Stimulated activated naive B cell treated with anti-CD40 and anti-IgM and Interleukin-4, amounts not matched to agents 10 μg/mL and 1 μg/mL and 100 μg/mL, for 72 hours (primary cell): ENCODE measurements around the gene NAV2.
A peak's percentile ranks its signal among the peaks of the same experiment; 100 is the strongest.

Experiments used
- ATAC-seq, 2 donors: fragments of 150-1000 bp; cut with Tn5 transposase; replicated peaks; 2 replicates each; pipeline ENCODE4 v1.10.0; 2021; ENCODE audit warnings: moderate library complexity in 1 of 2
- DNase-seq: peaks from one replicate; pipeline ENCODE4 v3.0.0; 2021
- H3K27ac Mint-ChIP-seq: one replicate; pipeline ENCODE4 v1.8.0; 2022; ENCODE audit warnings: mild to moderate bottlenecking, mixed read lengths
- H3K27me3 Mint-ChIP-seq, 2 donors: one replicate each; pipeline ENCODE4 v1.8.0; 2022; ENCODE audit warnings: mixed read lengths in 2 of 2
- H3K36me3 Mint-ChIP-seq, 2 donors: one replicate each; pipeline ENCODE4 v1.8.0; 2022; ENCODE audit warnings: mixed read lengths in 2 of 2, mild to moderate bottlenecking in 1 of 2
- H3K4me1 Mint-ChIP-seq, 2 donors: one replicate each; pipeline ENCODE4 v1.8.0; 2022; ENCODE audit warnings: mixed read lengths in 2 of 2, mild to moderate bottlenecking in 1 of 2
- H3K4me3 Mint-ChIP-seq, 2 donors: one replicate each; pipeline ENCODE4 v1.8.0; 2022; ENCODE audit warnings: mild to moderate bottlenecking in 2 of 2, mixed read lengths in 2 of 2, moderate library complexity in 1 of 2
- H3K9me3 Mint-ChIP-seq, 2 donors: one replicate each; pipeline ENCODE4 v1.8.0; 2022; ENCODE audit warnings: mixed read lengths in 2 of 2, mild to moderate bottlenecking in 1 of 2

NAV2 gene

DNA sequence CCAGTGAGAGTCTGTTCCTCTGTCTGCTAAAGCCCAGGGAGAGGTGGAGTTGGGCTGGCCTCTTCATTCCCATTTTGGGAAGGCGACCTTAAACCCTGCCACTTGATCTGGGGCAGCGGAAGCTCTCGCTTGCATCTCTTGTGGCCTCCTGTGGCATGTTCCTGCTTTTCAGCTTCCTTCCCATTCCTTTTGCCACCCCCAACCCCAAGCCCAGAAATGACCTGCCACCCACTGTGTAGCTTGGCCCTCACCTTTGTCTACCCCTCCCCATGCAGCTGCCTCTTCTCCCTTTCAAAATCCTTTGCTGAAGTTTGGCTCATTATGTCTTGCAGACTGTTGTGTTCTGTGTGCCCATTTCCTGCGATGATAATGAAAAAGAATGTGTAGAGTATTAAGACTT lies 337.4 kb downstream of the NAV2 start:
- Mint-ChIP-seq H3K27me3 (no peaks in the 10 kb centered on the region), H3K36me3 (peaks cover 0 to 5% of the 10 kb centered on the region in 2 donors), H3K4me1 (peaks cover 2 to 22% of the 10 kb centered on the region in 2 donors), H3K27ac (peak overlapping the region; percentile 9), H3K4me3 (no peak overlapping the region), H3K9me3 (no peaks in the 10 kb centered on the region)
- DNase-seq (no peak), ATAC-seq (no peak)

DNA sequence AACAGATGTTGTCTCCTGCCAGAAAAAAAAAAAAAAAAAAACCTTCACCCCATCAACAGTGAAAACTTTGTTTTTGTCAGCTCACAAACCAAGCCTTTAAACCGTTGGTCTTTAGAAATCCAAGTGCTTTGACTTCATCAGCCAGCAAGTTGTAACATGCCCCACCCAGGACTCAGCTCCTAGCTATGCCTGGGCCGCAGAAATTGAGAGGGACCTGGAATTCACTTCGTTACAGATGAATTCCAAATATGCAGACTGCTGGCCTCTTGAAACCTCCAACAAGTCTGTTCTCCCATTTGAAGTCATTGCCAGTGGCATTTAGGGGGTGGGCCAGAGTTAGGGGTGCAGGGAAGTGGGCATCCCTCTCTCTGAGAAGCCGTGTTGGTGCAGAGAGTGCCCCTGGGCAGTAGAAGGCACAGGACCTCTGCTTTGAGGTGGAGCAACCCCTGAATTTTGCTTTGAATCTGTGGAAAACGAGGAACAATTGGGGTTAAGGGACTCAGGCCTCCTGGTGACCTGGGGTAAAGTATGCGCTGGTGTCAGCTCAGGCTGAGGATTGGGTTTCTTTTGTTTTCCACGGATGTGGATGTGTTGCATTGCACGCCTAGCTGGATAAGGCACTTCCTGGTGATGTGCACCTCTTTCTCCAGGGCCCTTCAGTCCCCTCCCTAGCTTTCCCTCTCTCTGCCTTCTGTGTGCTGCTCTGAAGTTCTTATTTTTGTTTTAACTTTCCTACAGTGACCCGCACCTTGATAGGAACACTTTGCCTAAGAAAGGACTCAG lies 338.1 kb downstream of the NAV2 start:
- no peaks in the 10 kb centered on the region for H3K9me3 Mint-ChIP-seq
- DNase-seq (no peak), ATAC-seq (no peak)
- H3K27ac Mint-ChIP-seq, result no peak overlapping the region
- H3K4me3 Mint-ChIP-seq, result no peak overlapping the region
- H3K4me1 Mint-ChIP-seq, result peaks cover 2 to 22% of the 10 kb centered on the region in 2 donors
- H3K27me3 Mint-ChIP-seq, result no peaks in the 10 kb centered on the region
- peaks cover 0 to 5% of the 10 kb centered on the region in 2 donors for H3K36me3 Mint-ChIP-seq

DNA sequence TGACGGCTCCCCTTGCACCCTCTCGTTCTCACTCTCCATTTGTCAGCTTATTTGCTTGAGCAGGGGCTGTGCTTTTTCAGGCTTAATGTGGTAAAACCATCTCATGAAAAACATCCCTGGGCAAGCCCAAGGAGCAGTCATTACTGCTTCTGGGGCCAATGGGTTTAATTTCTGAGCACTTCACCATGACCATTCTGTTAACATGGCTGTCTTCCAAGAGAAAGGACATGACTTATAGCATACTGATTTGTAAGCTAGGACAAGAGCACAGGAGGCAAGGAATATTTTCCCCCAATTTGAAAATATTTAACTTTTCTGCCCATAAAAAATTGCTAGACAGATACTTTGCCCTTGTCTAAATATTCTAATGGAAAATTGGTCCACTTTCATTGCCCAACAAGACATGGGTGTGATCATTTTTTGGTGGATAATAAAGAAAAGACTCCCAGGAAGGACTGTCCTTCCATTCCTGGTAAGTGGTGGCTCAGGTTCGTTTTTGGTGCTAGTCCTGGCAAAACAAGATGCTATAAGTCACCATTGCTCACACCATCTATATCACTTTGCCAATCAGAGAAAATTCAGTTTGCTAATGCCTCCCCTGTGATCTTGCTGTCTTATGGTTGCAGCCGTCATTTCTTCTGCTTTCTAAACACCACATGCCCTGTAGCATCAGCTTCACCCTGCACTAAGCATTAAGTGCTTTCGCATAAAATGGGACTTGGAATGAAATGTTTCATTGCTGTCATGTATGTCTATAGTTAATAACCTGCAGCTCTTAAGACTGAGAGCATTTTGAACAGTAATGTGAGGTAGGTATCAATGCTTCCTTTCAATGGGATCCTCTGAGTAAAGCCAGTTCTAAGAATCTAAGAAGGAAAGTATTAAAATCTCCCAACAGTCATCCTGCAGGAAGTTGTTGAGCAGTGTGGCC lies 339.1 kb downstream of the NAV2 start:
- Mint-ChIP-seq H3K27ac (no peak overlapping the region), H3K27me3 (no peaks in the 10 kb centered on the region), H3K4me3 (no peak overlapping the region), H3K36me3 (peaks cover 0 to 5% of the 10 kb centered on the region in 2 donors), H3K9me3 (no peaks in the 10 kb centered on the region), H3K4me1 (peaks cover 0 to 14% of the 10 kb centered on the region in 2 donors)
- DNase-seq (no peak), ATAC-seq (no peak)

DNA sequence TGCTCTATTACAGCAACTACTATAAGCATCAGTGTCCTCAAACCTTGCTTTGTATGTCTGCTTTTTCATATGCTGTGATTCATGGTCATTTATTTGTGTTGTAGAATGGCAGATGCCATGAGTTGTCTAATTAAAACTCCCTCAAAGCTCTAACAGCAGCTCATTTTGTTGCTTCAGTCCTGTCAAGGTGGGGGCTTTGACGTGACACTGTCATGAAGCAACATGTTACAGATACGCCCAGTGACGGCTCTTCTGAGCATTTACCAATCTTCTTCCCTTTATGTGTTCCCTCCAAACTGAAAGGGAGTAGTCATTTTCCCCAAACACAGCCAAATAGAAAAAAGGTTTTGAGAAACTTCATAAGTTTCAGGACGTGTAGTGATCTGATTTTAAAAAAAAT lies 340.9 kb downstream of the NAV2 start:
- Mint-ChIP-seq H3K9me3 (no peaks in the 10 kb centered on the region), H3K27ac (no peak overlapping the region), H3K27me3 (no peaks in the 10 kb centered on the region), H3K4me1 (peaks cover 0 to 2% of the 10 kb centered on the region in 2 donors), H3K4me3 (no peak overlapping the region), H3K36me3 (peaks cover 0 to 4% of the 10 kb centered on the region in 2 donors)
- ATAC-seq (no peak), DNase-seq (no peak)

DNA sequence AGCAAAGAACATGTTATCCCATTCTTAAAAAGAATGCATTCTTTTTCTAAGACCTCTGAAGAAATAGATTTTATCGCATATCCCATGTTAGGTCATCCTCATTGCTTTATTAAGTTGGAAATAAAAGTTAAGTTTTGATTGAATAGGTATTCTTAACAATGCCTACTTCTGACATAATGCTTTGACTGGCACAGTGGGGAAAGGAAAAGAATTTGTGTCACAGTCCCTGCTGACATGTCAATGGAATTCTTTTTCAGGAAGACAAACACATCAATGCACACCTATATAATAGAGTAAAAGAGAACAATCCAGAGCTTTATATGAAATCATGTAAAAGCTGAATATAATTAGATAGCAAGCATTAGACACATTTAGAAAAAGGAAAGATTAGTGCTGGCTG lies 341.9 kb downstream of the NAV2 start:
- H3K27me3 Mint-ChIP-seq, result no peaks in the 10 kb centered on the region

DNA sequence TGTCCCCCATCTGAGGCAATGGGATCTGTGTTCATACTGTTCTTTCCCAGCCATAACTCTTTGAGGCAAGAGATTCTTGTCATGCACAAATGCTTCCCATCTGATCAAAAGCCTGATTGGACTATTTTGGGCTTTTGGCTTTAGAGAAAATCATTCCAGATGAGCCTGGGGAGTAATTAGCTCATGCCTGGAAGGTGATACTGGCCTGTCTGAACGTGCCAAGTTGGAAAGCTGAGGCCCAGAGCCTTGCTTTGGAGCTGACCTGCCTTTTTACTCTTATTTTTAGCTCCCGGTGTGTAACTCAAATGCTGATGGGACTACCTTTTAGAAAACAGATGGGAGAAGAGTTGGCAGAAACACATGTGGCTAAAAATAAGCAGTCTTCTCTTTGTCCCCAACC lies 342.7 kb downstream of the NAV2 start:
- no peak overlapping the region for H3K27ac Mint-ChIP-seq
- ATAC-seq (no peak), DNase-seq (no peak)
- H3K4me3 Mint-ChIP-seq, result no peak overlapping the region
- H3K27me3 Mint-ChIP-seq, result no peaks in the 10 kb centered on the region
- H3K9me3 Mint-ChIP-seq, result no peaks in the 10 kb centered on the region
- no peaks in the 10 kb centered on the region for H3K36me3 Mint-ChIP-seq
- H3K4me1 Mint-ChIP-seq, result no peaks in the 10 kb centered on the region

More for the DNA sequence above, 341.9 kb downstream of the NAV2 start:
- DNase-seq, result no peak
- H3K9me3 Mint-ChIP-seq, result no peaks in the 10 kb centered on the region
- no peak for ATAC-seq
- H3K27ac Mint-ChIP-seq, result no peak overlapping the region
- no peaks in the 10 kb centered on the region for H3K36me3 Mint-ChIP-seq
- H3K4me3 Mint-ChIP-seq, result no peak overlapping the region
- no peaks in the 10 kb centered on the region for H3K4me1 Mint-ChIP-seq

DNA sequence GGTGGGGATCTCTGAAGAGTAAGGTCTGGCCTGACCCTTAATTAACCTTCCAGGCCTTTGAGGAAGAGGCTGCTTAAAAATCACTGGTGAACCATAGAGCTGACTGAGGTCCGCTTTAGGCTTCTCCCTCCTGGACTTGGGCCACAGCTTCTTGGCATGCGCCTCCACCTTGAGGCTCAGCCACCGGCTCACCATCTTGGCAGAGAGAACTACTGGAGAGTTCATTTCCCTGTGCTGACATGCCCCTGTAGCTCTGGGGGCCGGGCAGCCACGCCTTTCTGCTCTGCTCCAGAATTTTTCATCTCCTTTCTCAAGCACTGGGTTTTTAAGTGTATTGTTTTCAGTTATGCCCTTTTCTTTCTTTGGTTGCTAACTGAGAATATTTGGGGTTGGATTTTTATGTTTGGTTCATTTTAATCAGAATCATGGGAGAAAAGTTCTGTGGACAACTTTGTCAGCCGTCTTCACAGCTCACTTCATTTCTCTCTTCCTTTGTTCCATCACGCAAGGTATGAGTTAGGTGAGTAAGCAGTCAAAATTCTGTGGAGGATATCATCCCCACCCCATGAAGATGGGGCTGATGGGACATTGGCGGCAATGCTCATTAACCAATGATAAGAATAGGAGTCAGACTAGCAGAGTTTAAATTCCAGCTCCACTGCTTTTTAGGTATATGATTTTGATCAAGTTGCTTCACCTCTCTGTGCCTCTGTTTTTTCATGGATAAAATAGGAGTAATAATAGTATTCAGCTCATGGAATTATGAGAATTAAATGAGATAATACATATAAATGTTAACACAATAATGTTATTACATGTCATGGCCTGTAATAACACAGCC lies 343.7 kb downstream of the NAV2 start:
- Mint-ChIP-seq H3K27me3 (no peaks in the 10 kb centered on the region), H3K36me3 (no peaks in the 10 kb centered on the region), H3K9me3 (no peaks in the 10 kb centered on the region), H3K4me1 (no peaks in the 10 kb centered on the region), H3K4me3 (no peak overlapping the region), H3K27ac (no peak overlapping the region)
- no peak for ATAC-seq
- no peak for DNase-seq

DNA sequence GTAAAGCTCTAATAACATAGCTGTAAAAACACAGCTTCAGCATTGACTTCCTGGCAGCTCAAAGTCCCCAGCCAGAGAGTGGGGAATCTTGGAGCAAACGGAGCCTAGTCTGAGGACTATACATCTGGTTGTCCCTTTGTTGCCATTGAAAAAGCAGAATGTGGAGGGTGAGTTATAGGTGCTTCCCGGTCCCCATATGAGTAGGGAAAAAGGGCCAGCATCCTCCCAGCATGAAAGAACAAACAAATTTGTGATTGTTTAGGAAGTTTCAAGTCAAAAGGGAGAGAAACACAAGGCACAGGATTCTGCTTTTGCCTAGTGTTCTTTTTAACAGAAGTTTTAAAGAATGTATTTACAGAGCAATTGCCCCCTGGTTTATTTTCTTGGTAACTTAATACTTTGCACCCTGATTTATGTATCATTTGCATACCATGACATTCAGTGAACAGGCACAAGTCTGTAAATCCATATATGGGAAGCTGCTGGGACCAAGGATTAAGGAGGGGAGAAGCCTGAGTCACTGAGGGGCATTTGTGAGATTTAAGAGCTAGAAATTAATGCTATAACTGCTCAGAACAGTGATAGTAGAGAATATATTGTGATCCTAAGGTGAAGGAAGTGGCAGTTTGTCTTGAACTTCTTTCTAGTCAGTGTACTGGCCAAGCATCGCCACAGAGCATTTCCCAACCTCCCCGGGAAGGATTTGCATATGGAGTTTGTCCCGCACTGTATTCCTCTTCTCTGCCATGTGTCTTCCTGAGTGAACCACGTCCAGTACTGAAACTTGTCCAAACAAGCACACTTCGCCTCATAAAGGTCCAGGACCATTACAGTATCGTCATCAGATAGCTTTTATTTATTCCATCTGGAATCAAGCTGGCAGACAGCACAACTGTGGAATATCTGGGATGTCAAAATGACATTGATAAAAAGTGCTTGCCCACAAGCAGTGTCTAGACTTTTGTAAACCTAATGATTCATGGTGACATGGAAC lies 344.6 kb downstream of the NAV2 start:
- DNase-seq, result no peak
- no peak for ATAC-seq
- Mint-ChIP-seq H3K27me3 (no peaks in the 10 kb centered on the region), H3K27ac (no peak overlapping the region), H3K4me3 (no peak overlapping the region), H3K4me1 (no peaks in the 10 kb centered on the region), H3K9me3 (no peaks in the 10 kb centered on the region), H3K36me3 (no peaks in the 10 kb centered on the region)

DNA sequence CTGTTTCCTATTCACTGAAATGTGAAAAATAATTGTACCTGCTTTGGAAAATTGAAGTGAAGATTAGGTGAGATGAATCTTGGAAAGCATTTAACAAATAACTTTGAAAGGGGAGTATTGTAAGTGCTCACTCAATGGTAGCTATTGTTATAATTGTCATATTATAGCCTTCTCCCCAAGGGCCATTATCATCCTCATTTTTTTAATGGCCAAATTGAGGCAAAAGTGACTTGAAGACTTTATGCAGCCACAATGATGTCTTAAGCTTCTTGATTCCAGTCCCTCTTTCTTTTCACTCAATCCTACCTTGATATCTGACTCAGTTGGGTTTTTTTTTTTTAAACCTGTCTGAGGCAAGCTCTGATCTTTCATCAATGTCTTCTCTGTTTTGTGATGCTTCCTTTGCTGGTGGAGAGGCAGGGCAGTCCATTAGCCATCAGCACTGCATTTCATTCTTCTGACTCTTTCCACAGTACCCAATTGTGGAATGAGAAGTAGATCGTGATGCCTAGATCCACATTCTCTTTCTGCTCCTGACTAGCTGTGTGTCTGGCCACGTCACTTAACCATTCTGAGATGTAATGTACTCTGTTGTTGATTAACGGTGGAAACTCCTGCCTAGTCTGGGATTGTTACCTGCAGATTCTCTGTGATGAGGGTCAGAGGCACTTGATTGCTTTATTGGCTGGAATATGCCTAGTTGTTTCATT lies 346.3 kb downstream of the NAV2 start:
- H3K4me3 Mint-ChIP-seq, result no peak overlapping the region
- ATAC-seq, result no peak
- no peaks in the 10 kb centered on the region for H3K36me3 Mint-ChIP-seq
- no peaks in the 10 kb centered on the region for H3K27me3 Mint-ChIP-seq
- DNase-seq, result no peak
- no peak overlapping the region for H3K27ac Mint-ChIP-seq
- no peaks in the 10 kb centered on the region for H3K9me3 Mint-ChIP-seq
- no peaks in the 10 kb centered on the region for H3K4me1 Mint-ChIP-seq

DNA sequence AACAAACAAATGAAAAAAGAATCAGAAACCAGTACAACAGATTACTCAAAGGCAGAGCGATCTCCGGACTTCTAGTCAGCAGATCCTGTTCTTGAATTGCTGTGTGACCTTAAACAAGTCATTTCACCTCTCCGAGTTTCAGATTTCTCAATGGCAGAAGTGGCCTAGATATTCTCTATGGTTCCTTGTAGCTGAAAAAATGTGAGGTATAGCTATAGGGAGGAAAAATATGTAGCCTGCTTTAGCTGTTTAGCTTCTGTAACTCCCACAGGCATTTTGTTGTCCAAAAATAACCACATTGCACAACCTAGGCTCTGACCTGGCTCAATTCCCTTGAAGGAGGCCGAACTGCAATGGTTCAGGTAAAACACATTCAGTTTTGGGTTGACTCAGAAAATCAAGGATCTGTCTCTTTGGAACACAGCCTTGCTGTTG lies 347.0 kb downstream of the NAV2 start:
- H3K27ac Mint-ChIP-seq, result no peak overlapping the region
- DNase-seq (no peak), ATAC-seq (no peak)
- no peaks in the 10 kb centered on the region for H3K4me1 Mint-ChIP-seq
- no peaks in the 10 kb centered on the region for H3K27me3 Mint-ChIP-seq
- H3K9me3 Mint-ChIP-seq, result no peaks in the 10 kb centered on the region
- H3K4me3 Mint-ChIP-seq, result no peak overlapping the region
- H3K36me3 Mint-ChIP-seq, result no peaks in the 10 kb centered on the region

DNA sequence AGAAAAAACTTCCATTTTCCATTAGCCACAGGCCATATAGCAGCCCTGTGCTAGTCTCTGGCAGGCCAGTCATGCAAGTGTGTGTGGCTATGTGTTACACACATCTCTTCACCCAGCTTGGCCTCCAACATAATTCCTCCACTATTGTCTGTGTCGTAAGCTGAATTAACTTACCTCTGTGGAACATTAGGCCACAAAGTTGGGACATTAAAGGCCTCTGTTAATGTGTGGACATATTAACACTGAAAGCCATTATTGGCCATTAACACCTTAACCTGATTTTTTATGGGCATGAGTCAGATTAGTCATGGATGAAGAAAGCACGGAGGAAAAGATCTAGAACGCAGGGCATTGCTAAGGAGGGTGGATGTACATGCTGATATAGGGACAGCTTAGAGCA lies 347.5 kb downstream of the NAV2 start:
- DNase-seq (no peak), ATAC-seq (no peak)
- H3K27me3 Mint-ChIP-seq, result no peaks in the 10 kb centered on the region
- no peaks in the 10 kb centered on the region for H3K9me3 Mint-ChIP-seq
- no peaks in the 10 kb centered on the region for H3K4me1 Mint-ChIP-seq
- no peaks in the 10 kb centered on the region for H3K36me3 Mint-ChIP-seq
- no peak overlapping the region for H3K4me3 Mint-ChIP-seq
- H3K27ac Mint-ChIP-seq, result no peak overlapping the region

DNA sequence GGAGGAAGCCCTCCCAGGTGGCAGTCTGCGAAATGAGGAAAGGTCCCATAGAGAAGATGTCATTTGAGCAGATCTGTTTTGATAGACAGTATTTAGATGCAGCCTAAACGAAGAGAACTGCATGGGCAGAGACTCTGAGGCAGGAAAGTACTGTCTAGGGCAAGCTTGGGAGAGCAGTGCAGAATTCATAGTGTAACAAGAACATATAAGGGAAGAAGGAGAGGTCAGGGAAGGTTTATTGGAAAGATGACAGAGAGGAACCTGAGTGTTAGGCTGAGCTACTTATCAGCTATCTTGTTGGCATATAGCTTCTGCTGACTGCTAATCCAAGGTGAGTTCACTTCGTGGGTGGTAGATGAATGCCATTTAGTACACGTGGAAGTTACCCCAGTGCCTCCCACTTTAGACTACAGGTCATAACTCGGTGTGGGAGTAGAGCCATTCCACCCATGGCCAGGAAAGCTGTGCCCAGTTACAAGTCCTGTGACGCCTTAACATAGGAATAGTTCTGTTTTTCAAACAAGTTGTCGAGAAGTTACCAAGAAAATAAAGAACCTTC lies 348.1 kb downstream of the NAV2 start:
- Mint-ChIP-seq H3K4me3 (no peak overlapping the region), H3K4me1 (no peaks in the 10 kb centered on the region), H3K36me3 (no peaks in the 10 kb centered on the region), H3K27me3 (no peaks in the 10 kb centered on the region), H3K9me3 (no peaks in the 10 kb centered on the region), H3K27ac (no peak overlapping the region)
- DNase-seq (no peak), ATAC-seq (no peak)

DNA sequence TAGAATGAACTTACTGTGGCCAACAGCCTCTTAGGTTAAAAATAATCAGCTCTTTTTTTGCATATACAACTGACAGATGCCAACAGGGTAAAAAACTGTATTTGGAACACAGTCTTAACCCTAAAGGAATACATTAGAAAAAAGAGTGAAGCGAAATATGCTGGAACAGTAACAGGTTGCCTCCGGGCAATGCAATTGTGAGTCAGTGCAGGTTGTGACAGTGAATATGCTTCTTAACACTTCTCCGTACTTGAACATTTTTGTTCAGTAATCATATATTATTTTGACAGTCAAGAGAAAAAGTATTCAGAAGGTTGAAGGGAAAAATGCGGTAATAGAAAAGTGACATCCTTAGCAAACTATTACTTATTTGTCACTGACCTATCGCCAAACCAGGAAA lies 349.1 kb downstream of the NAV2 start:
- no peaks in the 10 kb centered on the region for H3K9me3 Mint-ChIP-seq
- H3K4me3 Mint-ChIP-seq, result no peak overlapping the region
- H3K27me3 Mint-ChIP-seq, result no peaks in the 10 kb centered on the region
- no peaks in the 10 kb centered on the region for H3K36me3 Mint-ChIP-seq
- DNase-seq (no peak), ATAC-seq (no peak)
- no peak overlapping the region for H3K27ac Mint-ChIP-seq
- no peaks in the 10 kb centered on the region for H3K4me1 Mint-ChIP-seq
